Limb (tissue), 2 donors: Measurements from ENCODE around the gene CCDC201.
A peak's percentile ranks its signal among the peaks of the same experiment; 100 is the strongest.

Source experiments
- DNase-seq, 2 donors: peaks; one replicate each; pipeline ENCODE4 v3.0.0-alpha.2; 2016; ENCODE audit errors: extremely low spot score in 2 of 2

The CCDC201 gene

GRCh38 chr7:45893374-45893995 is 20.6 kb upstream of the CCDC201 start:
- no peak for DNase-seq

- DNase-seq, result no peak
These were observed 19.6 kb upstream of the CCDC201 start for GRCh38 chr7:45892407-45893035.

DNA sequence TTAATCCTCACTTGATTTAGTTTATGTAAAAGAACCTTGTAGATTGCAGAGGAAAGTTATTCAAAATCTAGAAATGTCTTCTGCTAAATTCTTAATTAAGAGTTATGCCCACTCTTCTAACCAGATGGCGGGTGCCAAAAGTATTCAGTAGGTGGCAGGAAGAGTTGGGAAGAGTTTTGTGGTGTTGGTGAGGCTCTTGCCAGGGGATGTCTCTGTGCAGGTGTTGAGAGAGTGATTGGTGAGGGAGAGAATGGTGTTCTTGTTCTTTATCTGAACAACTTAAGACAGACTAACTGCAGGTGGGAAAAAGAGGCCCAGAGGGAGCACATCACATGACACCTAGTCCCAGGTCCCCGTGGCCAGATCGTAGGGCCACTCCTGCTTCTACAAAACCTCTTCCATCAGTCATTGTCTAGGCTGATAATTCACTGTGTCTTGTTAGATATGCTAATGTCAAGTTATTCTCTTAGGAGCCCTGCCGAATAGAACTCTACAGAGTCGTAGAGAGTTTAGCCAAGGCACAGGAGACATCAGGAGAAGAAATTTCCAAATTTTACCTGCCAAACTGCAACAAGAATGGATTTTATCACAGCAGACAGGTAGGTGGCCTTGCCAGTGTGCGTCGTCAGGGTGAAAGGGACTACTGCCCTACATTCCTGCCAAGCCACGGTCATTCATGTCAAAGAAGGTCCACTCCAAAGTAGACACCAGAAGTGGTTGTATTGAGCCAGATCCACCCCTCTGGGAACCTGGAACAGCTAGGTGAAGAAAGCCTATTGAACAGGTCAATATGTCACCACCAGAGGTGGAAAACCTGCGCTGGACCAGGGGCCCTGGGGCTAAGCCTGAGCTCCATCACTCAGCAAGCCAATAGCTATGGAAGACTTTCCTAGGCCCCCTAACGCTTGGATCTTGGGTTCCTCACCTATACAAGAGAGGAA is 18.9 kb upstream of the CCDC201 start:
- no peak for DNase-seq

GRCh38 chr7:45890902-45891461 is 18.1 kb upstream of the CCDC201 start:
- peak in 1 of 2 donors; percentile 57 for DNase-seq

DNA sequence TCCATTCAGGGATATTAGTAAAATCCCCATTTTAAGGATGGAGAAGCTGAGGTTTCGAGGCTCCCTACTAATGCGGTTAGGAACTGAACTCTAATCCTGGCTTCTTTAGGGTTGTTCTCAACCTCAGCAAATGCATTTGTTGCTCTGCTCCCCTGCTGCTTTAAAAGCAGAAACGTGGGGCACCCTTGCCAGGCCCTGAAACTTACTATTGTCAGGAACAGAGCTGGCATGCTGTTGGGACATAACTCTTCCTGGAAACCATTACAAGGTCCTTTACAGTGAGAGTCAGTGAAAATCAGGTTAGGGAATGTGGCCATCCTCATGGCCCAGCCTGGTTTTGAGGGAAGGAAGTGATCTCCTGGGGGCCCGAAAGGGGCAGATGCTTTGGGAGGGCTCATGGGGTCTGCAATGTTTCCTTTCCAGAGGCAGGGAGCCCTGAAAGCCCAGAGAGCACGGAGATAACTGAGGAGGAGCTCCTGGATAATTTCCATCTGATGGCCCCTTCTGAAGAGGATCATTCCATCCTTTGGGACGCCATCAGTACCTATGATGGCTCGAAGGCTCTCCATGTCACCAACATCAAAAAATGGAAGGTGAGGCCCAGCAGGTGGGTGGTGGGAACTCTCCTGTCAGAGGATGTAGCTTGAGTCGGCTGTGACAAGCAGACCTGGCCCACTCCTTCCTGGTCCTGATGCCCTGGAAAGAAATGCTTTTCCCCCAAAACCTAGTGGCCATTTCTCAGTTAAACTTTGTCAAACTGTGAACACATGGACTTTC is 17.4 kb upstream of the CCDC201 start:
- DNase-seq, result no peak

GRCh38 chr7:45889367-45890067 is 16.6 kb upstream of the CCDC201 start:
- DNase-seq, result no peak

GRCh38 chr7:45888993-45889366 is 16.1 kb upstream of the CCDC201 start:
- DNase-seq, result no peak

DNA sequence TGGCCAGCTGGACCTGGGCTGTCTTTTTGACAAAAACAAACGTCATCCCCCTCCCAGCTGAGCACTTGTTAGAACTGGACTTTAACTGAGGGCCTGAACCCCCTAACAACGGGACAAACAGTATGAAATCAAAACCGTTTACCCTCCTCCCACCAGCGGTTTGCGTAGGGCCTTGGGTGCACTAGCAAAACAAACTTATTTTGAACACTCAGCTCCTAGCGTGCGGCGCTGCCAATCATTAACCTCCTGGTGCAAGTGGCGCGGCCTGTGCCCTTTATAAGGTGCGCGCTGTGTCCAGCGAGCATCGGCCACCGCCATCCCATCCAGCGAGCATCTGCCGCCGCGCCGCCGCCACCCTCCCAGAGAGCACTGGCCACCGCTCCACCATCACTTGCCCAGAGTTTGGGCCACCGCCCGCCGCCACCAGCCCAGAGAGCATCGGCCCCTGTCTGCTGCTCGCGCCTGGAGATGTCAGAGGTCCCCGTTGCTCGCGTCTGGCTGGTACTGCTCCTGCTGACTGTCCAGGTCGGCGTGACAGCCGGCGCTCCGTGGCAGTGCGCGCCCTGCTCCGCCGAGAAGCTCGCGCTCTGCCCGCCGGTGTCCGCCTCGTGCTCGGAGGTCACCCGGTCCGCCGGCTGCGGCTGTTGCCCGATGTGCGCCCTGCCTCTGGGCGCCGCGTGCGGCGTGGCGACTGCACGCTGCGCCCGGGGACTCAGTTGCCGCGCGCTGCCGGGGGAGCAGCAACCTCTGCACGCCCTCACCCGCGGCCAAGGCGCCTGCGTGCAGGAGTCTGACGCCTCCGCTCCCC is 15.5 kb upstream of the CCDC201 start, which contains the start of gene IGFBP1:
IGFBP1 (plus strand) TSS at position 304 of the 808 bp plus-strand sequence; CDS start at position 469, 165 bp downstream.
- peak in 1 of 2 donors; percentile 55 for DNase-seq

DNA sequence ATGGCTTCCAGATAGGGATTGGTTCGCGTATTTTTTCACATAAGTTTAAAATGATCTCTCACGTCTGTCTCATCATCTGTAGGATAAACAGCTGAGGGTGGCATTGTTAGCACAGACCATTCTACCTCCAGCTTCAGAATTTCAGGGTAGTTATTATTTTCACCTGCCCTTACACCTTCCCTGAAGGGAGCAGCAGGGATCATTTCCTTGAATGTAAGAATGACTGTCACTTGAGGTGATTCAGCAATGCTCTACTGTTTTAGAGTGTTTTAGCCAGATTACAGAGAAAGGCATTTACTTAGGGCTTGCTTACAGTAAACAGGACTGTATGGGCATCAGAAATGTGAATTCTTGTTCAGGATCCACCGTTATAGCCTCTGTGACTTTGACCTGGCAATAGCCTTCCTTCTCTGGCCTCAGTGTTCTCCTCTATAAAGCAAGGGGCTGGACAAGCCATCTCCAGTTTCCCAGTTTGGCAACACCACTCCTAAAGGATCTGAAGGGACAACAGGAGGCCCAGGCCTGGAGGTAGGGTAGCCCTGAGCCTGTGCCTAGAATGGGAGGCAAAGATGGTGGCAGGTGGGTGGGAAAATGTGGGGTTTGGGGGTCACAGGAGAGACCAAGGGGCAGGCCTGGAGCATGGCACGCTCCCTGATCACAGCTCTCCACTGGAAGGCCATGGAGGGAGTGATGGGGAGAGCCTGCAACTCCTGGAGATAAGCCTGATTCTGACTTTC is 14.2 kb upstream of the CCDC201 start:
- DNase-seq, result no peak

DNA sequence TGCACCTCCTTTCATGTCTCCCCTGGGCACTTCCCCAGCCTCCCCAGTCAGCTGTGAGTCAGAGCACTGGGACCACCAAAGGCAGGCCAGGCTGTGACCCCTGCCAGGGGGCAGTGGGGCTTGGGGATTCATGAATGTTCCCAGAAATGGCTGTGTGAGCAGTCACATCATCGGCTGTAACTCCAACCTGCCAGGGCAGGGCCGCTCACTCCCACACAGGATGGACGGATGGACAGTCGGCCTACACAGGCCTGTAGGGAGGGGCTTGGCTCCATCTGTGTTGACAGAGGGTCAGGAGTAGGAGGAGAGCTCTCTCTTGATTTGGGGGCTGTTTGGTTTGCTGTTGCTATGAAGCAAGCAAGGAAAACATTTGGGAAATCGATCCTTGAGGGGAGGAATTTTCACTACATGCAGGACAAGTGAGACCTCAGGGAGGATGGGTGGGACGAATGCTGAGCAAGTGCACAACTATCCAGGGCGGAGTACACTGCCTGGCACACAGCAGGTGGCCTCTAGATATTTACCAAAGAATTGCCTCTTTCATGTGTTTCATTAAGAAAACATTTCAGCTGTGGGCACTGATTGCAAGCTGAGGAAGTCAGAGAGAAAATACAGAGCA is 12.5 kb upstream of the CCDC201 start:
- no peak for DNase-seq

GRCh38 chr7:45884136-45884535 is 11.3 kb upstream of the CCDC201 start:
- no peak for DNase-seq

GRCh38 chr7:45882465-45882810 is 9.6 kb upstream of the CCDC201 start:
- DNase-seq, result no peak

GRCh38 chr7:45881759-45882464 is 9.0 kb upstream of the CCDC201 start:
- DNase-seq, result no peak

- no peak for DNase-seq
These were observed 8.4 kb upstream of the CCDC201 start for GRCh38 chr7:45881280-45881758.

GRCh38 chr7:45880433-45880860 is 7.6 kb upstream of the CCDC201 start:
- DNase-seq, result no peak

- no peak for DNase-seq
These were observed 5.7 kb upstream of the CCDC201 start for GRCh38 chr7:45878457-45879144.

DNA sequence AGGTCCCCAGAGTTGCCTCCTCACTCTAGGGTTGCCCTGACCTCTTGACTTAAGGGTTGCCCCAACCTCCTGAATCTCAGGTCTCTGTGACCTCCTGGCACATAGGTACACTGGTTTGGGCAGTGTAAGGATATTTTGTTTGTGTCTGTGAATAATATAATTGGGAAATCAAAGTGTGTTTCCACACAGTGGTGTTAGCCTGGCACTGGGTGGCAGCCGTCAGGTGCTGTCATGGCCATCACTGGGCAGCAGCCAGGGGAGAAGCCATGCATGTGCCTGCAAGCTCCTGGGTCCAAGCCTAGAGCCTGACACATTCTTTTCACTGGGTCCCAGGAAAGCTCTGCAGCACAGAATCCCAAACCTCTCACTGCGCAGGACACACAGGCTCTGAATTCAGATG is 3.6 kb upstream of the CCDC201 start:
- DNase-seq, result no peak
